Colon (tissue), 2 donors: ENCODE results near the gene JAM3.

Source experiments
- FAIRE-seq: peaks from 2 replicates; lab custom pipeline; 2012; peaks lifted over from hg19 to GRCh38; lab: Jason Lieb, UNC
- donor health status: control.
- donor health status: control.

Gene JAM3

GRCh38 chr11:134145715-134146114, 76.8 kb downstream of the JAM3 start:
- no peak for FAIRE-seq

GRCh38 chr11:134146598-134146997, 77.7 kb downstream of the JAM3 start:
- no peak for FAIRE-seq

- no peak for FAIRE-seq
These were observed 80.5 kb downstream of the JAM3 start for GRCh38 chr11:134149371-134149770.

GRCh38 chr11:134150195-134150903, 81.5 kb downstream of the JAM3 start:
- FAIRE-seq = no peak

GRCh38 chr11:134151083-134151747, 82.3 kb downstream of the JAM3 start:
- no peak for FAIRE-seq

GRCh38 chr11:134152696-134153095, 83.8 kb downstream of the JAM3 start:
- no peak for FAIRE-seq

- no peak for FAIRE-seq
These were observed 84.5 kb downstream of the JAM3 start for GRCh38 chr11:134153147-134153905.

GRCh38 chr11:134154441-134154840, 85.6 kb downstream of the JAM3 start:
- no peak for FAIRE-seq

- FAIRE-seq = no peak
These were observed 86.6 kb downstream of the JAM3 start for GRCh38 chr11:134155456-134155855.

- FAIRE-seq = no peak
These were observed 87.3 kb downstream of the JAM3 start for GRCh38 chr11:134155946-134156865.

GRCh38 chr11:134157451-134157850, 88.6 kb downstream of the JAM3 start:
- FAIRE-seq = no peak

GRCh38 chr11:134158023-134158422, 89.2 kb downstream of the JAM3 start:
- FAIRE-seq = no peak

GRCh38 chr11:134159652-134160051, 90.8 kb downstream of the JAM3 start:
- FAIRE-seq = no peak

GRCh38 chr11:134164490-134165370, 95.9 kb downstream of the JAM3 start:
- FAIRE-seq = no peak

- FAIRE-seq = no peak
These were observed 101.5 kb downstream of the JAM3 start for GRCh38 chr11:134170177-134170918.

GRCh38 chr11:134170919-134171281, 102.0 kb downstream of the JAM3 start:
- FAIRE-seq = no peak

- FAIRE-seq = no peak
These were observed 103.1 kb downstream of the JAM3 start for GRCh38 chr11:134171951-134172350.

GRCh38 chr11:134173296-134173695, 104.4 kb downstream of the JAM3 start:
- FAIRE-seq = no peak

- no peak for FAIRE-seq
These were observed 107.4 kb downstream of the JAM3 start for GRCh38 chr11:134176284-134176683.

- FAIRE-seq = no peak
These were observed 109.3 kb downstream of the JAM3 start for GRCh38 chr11:134178032-134178674.
